ENCODE measurements around the gene VMP1.
"Not testable (repeated sequence)": the region's sequence is repeated elsewhere in the genome, so short reads cannot be mapped to it uniquely, and the experiment has no call there.

VMP1 gene

GRCh38 chr17:59845595-59846393 is 138.3 kb downstream of the VMP1 start:
- TF ChIP-seq CTCF (IDR thresholded peaks at IDR 0.05; ENCODE audit: low read depth, low read length), result no peak
- in situ Hi-C loops (cut with HindIII; ENCODE audit: low sequenced_read_pairs), result no loop called here
- no peak overlapping the region for H3K4me3 ChIP-seq (ENCODE audit: low read depth, low read length)
- DNase-seq (ENCODE audit: low read depth, low spot score), result peak; percentile 94

GRCh38 chr17:59846394-59847165 is 139.1 kb downstream of the VMP1 start:
- DNase-seq (ENCODE audit: low read depth, low spot score), result peak; percentile 95
- no peak overlapping the region for H3K4me3 ChIP-seq (ENCODE audit: low read depth, low read length)
- in situ Hi-C loops (cut with HindIII; ENCODE audit: low sequenced_read_pairs), result no loop called here
- peak; percentile 1 for TF ChIP-seq CTCF (IDR thresholded peaks at IDR 0.05; ENCODE audit: low read depth, low read length)

- no peak for DNase-seq (ENCODE audit: low read depth, low spot score)
These were observed 140.9 kb downstream of the VMP1 start for GRCh38 chr17:59848385-59848668.

GRCh38 chr17:59848778-59849177 is 141.3 kb downstream of the VMP1 start:
- DNase-seq (ENCODE audit: low read depth, low spot score), result no peak
- TF ChIP-seq CTCF (IDR thresholded peaks at IDR 0.05; ENCODE audit: low read depth, low read length), result no peak
- in situ Hi-C loops (cut with HindIII; ENCODE audit: low sequenced_read_pairs), result no loop called here
- no peak overlapping the region for H3K4me3 ChIP-seq (ENCODE audit: low read depth, low read length)

More at GRCh38 chr17:59848385-59848668, 140.9 kb downstream of the VMP1 start:
- in situ Hi-C loops (cut with HindIII; ENCODE audit: low sequenced_read_pairs), result no loop called here
- no peak overlapping the region for H3K4me3 ChIP-seq (ENCODE audit: low read depth, low read length)
- no peak for TF ChIP-seq CTCF (IDR thresholded peaks at IDR 0.05; ENCODE audit: low read depth, low read length)

- DNase-seq (ENCODE audit: low read depth, low spot score); H3K4me3 ChIP-seq (ENCODE audit: low read depth, low read length); in situ Hi-C loops (cut with HindIII; ENCODE audit: low sequenced_read_pairs): not testable (repeated sequence)
These were observed 142.9 kb downstream of the VMP1 start for GRCh38 chr17:59850311-59850710.

- DNase-seq (ENCODE audit: low read depth, low spot score), result peak; percentile 90
- in situ Hi-C loops (cut with HindIII; ENCODE audit: low sequenced_read_pairs), result no loop called here
- no peak overlapping the region for H3K4me3 ChIP-seq (ENCODE audit: low read depth, low read length)
- no peak for TF ChIP-seq CTCF (IDR thresholded peaks at IDR 0.05; ENCODE audit: low read depth, low read length)
These were observed 144.3 kb downstream of the VMP1 start for GRCh38 chr17:59851439-59852375.

- in situ Hi-C loops (cut with HindIII; ENCODE audit: low sequenced_read_pairs); H3K4me3 ChIP-seq (ENCODE audit: low read depth, low read length); DNase-seq (ENCODE audit: low read depth, low spot score): not testable (repeated sequence)
These were observed 145.4 kb downstream of the VMP1 start for GRCh38 chr17:59852847-59853167.

Data from astrocyte of the spinal cord (primary cell).